ENCODE data around the gene MB21D2.
"Not testable (repeated sequence)": the region's sequence is repeated elsewhere in the genome, so short reads cannot be mapped to it uniquely, and the experiment has no call there.

Gene MB21D2

DNA sequence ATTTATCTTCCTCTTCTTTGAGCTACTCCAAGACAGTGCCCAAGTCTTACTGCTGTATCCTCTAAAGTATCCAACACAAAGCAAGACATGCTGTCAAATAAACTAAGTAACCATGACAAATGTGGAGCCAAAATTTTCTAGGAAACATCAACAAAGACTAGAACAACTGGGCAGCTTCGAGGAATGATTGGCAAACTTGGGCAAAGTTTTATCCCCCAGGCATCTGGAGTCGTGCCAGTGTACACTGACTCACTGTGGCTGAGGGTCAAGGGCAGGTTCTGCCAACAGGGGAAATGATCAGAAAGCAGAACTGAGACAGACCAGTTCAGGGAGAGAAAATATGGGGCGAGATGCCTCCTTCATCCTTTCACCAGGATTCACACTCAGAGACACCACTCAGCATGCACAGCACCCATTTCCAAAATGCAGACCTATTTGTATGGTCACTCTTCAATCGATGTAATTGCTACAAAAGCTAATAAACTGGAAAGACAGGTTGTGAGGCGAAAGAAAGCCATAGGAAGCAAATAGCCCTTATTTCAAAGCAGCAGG, 65.8 kb downstream of the MB21D2 start:
- DNase-seq, result no peak

DNA sequence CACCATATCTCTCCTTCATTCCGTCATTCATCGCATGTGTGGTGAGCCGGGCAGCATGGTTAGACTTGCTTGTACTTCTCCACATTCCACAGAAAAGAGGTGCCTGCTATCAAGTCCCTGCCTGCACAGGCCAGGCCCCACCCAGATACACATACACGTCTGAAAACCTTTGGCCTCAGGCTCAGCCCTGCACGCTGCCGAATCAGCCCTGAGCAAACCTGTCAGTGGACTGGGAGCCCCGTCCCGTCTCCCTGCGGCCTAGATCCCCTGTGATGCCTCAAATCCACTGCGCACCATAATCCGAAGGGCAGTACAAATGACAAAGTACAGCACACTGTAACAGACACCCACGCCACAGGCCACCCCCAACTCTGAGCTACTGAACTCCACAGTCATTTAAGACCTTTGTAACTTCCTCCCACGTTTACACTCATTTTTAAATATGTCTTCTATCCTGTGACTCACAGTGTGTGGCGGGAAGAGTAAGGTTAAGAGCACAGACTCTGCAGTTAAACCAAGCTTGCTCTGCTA, 67.1 kb downstream of the MB21D2 start:
- DNase-seq, result no peak

DNA sequence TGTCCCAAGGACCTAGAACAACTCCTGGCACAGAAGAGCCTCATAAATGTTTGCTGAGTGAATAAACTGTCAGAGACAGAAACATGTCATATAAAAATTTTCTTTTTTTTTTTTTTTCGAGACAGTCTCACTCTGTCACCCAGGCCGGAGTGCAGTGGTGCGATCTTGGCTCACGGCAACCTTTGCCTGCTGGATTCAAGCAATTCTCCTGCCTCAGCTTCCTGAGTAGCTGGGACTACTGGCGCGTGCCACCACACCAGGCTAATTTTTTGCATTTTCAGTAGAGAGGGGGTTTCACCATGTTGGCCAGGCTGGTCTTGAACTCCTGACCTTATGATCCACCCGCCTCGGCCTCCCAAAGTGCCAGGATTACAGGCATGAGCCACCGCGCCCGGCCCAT, 67.8 kb downstream of the MB21D2 start:
- not testable (repeated sequence) for DNase-seq

DNA sequence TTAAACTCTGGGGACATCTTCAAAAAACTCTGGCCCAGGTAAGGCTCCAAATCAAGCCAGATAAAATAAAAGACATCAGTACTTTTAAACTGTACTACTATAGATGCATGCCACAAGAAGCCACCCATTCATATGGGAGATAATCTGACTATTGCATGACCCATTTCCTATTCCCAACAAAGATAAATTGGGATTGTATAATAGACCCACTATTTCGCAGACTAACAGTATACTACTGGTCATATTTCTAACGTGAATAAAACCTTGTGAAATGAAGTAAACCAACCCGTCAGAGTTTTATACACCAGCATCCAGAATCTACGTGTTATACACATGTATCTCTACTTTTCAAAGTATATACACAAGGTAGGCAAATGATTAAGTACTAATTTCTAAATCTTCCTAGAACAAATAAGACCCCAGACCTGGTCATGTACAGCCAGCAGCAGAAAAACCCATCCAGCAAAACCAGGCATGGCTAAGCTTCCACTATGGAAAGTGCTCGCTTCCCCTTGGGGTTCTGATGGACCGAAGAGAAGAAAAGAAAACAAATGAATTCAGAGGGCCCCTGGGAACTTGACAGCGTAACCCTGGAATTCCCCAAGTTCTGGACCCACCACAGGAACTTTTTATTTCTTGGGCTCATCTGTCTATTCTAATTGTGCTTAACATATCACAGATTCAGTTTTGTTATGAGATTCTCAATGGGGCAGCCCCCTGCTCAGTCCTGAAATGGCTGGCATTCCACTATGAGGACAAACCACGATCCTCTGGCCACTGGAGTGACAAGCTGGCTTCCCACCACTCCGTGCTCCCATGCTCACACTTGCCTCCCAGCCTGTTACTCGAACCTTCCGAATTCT, 69.1 kb downstream of the MB21D2 start:
- no peak for DNase-seq

DNA sequence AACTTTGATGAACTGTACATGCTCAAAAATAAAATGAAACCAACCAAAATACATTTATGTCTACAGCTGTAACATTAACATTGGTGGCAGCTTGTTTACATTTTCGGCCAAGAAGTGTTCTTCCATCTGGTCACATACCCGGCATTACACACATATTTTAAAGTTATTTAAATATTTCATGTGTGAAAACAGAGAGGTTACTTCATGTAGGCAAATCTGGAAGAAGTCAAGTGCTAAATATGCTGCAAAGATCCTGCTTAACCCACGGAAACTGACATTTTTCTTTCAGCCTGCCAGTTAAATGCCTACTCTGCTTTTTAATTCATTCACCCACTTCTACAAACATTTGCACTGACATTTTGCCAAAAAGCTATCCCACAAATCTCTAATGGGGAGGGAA, 69.7 kb downstream of the MB21D2 start:
- no peak for DNase-seq

GRCh38 chr3:192845526-192845855, 72.2 kb downstream of the MB21D2 start:
- no peak for DNase-seq

DNA sequence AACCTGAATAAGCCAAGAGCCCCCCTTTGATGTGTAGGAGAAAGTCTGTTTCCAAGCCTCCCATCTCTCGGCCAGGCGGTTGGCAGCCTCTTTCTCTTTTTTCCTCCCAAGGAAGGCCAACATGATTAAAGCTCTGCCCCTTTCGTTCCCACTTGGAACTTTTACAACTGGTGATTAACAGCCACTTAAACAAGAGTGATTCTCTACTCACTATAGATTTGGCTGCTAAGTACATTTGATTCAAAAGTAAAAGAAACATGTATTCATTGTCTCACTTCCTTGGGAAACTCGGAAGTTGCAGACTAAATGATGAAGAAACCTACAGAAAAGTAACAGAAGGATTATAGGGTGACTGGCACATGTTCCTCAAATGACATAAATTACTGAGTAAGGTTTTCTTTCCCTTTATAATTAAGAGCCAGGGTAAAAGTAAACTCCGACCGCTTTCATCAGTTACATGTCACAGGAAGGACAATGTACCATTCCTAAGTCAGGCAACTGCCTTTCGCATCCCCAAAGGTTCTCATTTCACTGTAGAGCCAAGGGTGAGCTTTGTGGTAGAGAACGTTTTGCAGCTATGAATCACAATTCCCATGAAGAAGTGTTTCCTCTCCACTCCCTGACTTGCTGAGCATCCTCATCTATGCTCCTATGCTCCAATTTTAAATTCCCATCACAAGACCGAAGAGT, 72.7 kb downstream of the MB21D2 start:
- no peak for DNase-seq

GRCh38 chr3:192844486-192844765, 73.2 kb downstream of the MB21D2 start:
- DNase-seq, result no peak

DNA sequence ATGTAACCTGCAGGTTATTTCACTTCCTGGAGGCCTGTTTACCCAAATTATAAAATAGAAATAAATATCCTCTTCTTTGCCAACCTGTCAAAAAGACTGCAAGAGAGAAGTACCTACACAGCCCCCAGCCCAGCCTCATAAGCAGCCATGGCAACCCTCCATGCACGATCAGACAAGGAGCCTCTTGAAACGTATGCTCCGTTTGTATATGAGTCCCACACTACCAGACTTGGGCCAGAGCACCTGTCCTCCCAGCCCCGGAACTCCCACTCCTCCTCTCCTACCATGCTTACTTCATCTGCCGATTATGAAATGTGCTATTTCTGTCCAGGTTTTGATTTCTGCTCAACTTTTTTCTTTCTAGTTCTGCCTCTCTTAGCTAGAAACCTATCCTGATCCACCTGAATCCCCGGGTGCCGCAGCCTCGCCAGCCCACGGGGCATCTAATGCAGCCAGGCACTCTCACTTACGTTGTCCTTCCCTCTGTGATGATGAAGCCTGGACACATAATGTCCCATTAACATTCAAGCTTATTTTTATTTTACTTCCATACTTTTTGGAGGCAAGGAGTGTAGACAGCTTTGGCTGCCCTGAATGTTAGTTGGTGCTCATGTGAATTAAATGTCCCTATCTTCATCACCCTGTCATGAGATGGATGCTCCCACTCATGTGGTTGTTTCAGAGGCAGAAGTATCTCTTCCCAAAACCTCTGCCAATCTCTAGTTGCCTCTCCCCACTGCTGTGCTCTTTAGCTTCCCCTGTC, 73.8 kb downstream of the MB21D2 start:
- no peak for DNase-seq

GRCh38 chr3:192843119-192843518, 74.5 kb downstream of the MB21D2 start:
- DNase-seq, result no peak

DNA sequence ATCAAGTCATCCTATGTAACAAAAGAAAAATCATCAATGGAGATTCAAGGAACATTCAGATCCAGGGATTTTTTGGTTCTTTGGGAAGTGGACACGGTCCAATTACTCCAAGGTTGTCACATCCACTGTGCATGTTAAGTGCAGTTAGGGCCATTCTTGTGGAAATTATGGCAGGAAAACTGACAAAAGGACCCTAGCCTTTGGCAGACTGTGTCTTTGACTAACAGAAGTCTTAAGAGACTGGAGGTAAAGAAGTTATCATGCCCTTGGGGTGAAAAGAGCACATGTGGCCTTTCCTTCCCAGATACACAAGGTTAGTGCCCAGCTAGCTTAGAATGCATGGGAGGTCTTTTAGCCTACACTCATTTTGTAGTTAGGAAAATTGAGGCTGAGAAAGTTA, 74.9 kb downstream of the MB21D2 start:
- DNase-seq, result no peak

GRCh38 chr3:192842138-192842537, 75.5 kb downstream of the MB21D2 start:
- DNase-seq, result no peak

DNA sequence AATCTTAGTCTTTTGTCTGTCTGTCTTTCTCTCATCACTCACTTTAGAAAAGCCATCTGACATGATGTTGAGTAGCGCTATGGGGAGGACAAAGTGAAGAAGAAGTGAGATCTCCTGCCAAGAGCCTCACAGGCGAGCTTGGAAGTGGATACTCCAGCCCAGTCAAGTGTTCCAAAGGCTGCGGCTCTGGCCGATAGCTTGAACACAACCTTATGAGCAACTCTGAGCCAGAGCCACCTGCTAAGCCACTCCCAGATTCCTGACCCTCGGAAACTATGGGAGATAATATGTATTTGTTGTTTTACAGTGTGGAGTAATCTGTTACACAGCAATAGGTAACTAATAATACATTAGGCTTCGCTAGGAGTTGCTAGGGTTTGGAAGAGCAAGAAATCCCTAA, 76.2 kb downstream of the MB21D2 start:
- DNase-seq, result no peak

- no peak for DNase-seq
Measured at GRCh38 chr3:192840143-192840836, 77.4 kb downstream of the MB21D2 start.

DNA sequence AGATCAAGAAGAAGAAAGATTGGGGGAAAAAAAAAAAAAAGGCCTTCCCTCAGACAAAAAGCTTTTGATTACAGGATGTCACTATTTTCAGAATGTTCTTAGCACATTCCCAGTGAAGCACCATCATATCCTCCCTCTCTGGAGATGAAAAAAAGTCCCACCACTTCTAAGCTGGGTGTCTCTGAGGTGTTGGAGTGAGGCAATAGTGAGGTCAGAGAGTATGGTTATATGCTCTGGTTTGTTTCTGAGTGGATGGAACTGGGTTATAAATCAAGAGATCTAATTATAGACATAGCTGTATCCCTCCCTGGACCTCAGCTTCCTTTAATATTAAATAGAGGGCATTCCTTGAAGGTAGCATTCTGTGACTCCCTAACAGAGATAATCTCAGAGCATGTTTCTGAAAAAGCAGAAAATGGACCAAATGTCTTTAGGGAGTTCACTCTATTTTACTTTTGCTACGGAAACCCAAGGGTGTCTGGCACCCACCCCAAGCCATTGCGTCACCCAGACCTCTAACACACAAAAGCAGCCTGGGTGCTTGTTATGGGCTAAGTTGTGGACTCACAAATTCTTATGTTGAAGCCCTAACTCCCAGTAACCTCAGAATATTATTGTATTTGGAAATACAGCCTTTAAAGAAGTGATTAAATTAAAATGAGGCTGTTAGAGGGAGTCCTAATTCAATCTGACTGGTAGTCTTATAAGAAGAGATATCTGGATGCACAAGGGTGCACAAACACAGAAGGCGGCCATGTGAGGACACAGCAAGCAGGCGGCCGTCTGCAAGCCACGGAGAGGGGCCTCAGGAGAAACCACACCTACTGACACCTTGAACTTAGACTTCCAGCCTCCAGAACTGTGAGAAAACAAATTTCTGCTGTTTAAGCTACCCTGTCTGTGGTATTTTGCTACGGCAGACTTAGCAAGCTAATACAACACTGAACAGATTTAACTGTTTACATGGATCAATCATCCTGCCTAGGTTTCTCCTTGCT, 81.5 kb downstream of the MB21D2 start:
- no peak for DNase-seq

DNA sequence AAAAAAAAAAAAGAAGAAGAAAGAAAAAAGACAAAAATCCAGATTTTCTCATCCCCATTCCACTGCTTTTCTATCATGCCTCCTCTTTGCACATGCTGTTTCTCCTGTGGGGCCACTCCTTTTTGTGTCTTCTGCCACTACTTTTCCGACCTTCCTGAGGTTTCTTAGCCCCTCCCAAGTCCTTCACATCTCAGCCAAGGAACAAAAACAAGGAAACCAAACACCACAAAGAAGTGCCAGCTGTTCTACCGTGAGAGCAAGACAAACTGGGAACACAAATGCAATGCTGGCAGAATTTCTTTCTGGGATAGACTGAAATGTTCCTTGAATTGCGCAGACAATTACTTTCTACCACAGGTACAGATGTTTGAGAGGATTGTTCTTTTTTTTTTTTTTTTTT, 83.2 kb downstream of the MB21D2 start:
- no peak for DNase-seq

DNA sequence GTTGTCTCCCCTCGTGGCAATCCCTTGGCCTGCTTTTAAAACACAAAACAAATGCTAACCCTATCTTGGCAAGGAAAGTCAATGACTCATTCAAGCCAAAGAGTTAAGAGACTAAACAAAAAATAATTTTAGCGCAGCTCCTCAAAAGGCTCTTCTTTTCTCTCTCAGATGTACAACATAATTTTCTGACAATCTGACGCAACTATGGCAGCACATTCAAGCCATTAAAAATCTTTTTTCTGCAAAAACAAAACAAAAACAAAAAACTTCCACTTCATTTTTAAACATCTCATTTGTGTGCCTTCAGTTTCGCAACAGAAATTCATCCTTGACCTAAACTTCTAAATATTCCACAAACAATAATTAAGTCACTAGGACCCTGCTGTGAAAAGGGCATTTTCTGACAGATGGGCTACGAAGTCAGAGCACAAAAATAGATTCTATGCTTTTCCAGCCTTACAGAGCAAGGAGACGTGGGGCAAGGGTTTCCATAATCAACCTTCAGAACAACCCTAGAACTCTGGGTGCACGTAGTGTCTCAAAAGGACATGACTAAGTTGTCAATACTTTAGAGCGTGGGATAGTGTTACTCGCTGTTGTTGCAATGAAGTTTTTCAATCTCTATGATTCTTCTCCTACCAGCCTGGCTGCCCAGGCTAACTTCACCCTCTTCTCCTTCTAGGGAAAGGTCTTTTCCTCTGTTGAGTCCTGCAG, 84.3 kb downstream of the MB21D2 start:
- peak; percentile 23 for DNase-seq

- no peak for DNase-seq
Measured at GRCh38 chr3:192831801-192832347, 85.8 kb downstream of the MB21D2 start.

DNA sequence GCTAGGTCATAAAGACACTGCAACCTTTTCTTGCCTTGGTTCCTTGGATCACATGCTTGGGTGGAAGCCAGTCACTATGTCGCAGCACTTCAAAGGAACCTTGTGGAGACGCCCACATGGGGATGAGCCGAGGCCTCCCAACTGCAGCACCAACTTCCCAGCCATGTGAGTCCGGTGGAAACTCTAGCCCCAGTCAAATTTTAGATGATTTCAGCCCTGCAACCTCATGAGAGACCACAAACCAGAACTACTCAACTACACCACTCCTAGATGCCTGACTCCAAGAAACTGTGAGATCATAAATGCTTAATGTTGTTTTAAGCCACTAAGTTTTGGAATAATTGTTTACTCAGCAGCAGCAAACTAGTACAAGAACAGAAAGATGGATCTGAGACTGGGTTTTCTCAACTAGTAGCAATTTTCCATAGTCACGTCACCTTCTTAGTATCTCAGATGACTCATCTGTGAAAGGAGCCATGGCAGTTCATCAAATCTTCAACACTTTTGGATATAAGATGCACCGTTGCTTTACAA, 86.5 kb downstream of the MB21D2 start:
- DNase-seq, result peak; percentile 49

Data from amniotic stem cell (primary cell).